ENCODE measurements around the gene GRN.

The GRN gene

DNA sequence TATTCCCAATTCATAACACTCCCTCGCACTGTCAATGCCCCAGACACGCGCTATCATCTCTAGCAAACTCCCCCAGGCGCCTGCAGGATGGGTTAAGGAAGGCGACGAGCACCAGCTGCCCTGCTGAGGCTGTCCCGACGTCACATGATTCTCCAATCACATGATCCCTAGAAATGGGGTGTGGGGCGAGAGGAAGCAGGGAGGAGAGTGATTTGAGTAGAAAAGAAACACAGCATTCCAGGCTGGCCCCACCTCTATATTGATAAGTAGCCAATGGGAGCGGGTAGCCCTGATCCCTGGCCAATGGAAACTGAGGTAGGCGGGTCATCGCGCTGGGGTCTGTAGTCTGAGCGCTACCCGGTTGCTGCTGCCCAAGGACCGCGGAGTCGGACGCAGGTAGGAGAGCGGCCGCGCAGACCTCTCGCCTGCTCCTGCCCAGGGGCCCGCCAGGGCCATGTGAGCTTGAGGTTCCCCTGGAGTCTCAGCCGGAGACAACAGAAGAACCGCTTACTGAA is at the start of gene GRN:
Gene GRN (plus strand): TSS at position 364 of the 515 bp plus-strand sequence. CDS start 3,863 bp downstream, outside the sequence.
- H3K27ac ChIP-seq, result no peak within 1 kb of the TSS; the same call in 1 of the 2 replicates

DNA sequence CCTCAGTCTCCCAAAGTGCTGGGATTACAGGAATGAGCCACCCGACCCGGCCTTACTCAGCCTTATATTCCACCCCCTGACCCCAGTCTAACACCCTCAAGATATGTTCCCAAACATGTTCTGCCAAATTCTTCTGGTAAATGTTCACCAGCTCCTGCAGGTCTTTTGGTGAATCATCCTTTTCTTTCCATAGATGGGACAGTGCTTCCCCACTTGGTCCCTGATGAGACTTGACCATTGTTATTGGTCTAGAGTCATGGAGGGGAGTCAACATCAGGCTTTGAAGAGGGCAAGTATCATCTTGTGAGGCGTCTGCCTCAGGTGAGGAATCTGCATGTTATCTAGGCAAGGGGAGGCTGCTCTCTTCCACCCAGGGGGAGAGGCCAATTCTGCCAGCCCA is 47.1 kb upstream of the GRN start:
- Histone ChIP-seq H3K27me3 (ENCODE audit: insufficient read depth, low read depth) (peaks cover 6% of the 10 kb centered on the region; the same call in 1 of the 2 replicates), H3K27ac (no peak overlapping the region), H3K4me1 (ENCODE audit: low read depth, poor library complexity, severe bottlenecking) (peaks cover 4% of the 10 kb centered on the region), H3K79me2 (ENCODE audit: insufficient read depth, low read depth) (no peaks in the 10 kb centered on the region), H3K36me3 (ENCODE audit: insufficient read depth) (no peaks in the 10 kb centered on the region), H4K20me1 (ENCODE audit: insufficient read depth) (0 out of 2 replicates have a peak, but pooled peaks cover 3% of the 10 kb centered on the region), H3K4me2 (no peak overlapping the region), H3K4me3 (IDR thresholded peaks at IDR 0.05; ENCODE audit: insufficient read depth, low read depth, low read length) (no peak overlapping the region), H3K9ac (no peak overlapping the region), H2AFZ (ENCODE audit: low read depth) (no peak overlapping the region)
- TF ChIP-seq, protein P1, sequence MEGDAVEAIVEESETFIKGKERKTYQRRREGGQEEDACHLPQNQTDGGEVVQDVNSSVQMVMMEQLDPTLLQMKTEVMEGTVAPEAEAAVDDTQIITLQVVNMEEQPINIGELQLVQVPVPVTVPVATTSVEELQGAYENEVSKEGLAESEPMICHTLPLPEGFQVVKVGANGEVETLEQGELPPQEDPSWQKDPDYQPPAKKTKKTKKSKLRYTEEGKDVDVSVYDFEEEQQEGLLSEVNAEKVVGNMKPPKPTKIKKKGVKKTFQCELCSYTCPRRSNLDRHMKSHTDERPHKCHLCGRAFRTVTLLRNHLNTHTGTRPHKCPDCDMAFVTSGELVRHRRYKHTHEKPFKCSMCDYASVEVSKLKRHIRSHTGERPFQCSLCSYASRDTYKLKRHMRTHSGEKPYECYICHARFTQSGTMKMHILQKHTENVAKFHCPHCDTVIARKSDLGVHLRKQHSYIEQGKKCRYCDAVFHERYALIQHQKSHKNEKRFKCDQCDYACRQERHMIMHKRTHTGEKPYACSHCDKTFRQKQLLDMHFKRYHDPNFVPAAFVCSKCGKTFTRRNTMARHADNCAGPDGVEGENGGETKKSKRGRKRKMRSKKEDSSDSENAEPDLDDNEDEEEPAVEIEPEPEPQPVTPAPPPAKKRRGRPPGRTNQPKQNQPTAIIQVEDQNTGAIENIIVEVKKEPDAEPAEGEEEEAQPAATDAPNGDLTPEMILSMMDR (conservative IDR thresholded peaks at IDR 0.05; ENCODE audit: low read depth, low read length), result no peak

More for the DNA sequence above, at the start of gene GRN:
- Histone ChIP-seq H2AFZ (ENCODE audit: low read depth) (peak within 1 kb of the TSS; percentile 88), H3K9ac (peak within 1 kb of the TSS; percentile 25; the same call in 1 of the 2 replicates), H4K20me1 (ENCODE audit: insufficient read depth) (no peaks in the 10 kb centered on the region), H3K36me3 (ENCODE audit: insufficient read depth) (no peaks in the 10 kb centered on the region), H3K27me3 (ENCODE audit: insufficient read depth, low read depth) (peaks cover 3% of the 10 kb centered on the region; the same call in 1 of the 2 replicates), H3K4me1 (ENCODE audit: low read depth, poor library complexity, severe bottlenecking) (peaks cover 22% of the 10 kb centered on the region), H3K4me3 (IDR thresholded peaks at IDR 0.05; ENCODE audit: insufficient read depth, low read depth, low read length) (peak within 1 kb of the TSS; percentile 30), H3K79me2 (ENCODE audit: insufficient read depth, low read depth) (no peaks in the 10 kb centered on the region), H3K4me2 (peak within 1 kb of the TSS; percentile 91)
- TF ChIP-seq, protein P1 (conservative IDR thresholded peaks at IDR 0.05; ENCODE audit: low read depth, low read length), result no peak

DNA sequence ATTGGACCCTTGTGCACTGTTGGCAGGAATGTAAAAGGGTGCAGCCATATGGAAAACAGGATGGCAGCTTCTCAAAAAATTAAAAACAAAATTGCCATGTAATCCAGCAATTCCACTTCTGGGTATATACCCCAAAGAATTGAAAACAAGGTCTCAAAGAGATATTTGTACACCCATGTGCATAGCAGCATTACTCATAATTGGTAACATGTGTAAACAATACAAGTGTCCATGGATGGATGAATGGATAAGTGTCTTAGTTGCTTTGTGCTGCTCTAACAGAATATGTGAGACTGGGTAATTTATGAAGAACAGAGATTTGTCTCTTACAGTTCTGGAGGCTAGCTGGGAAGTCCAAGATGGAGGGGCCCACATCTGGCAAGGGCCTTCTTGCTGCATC is 40.5 kb upstream of the GRN start:
- TF ChIP-seq, protein P1 (conservative IDR thresholded peaks at IDR 0.05; ENCODE audit: low read depth, low read length), result no peak
- no peaks in the 10 kb centered on the region for H3K36me3 ChIP-seq (ENCODE audit: insufficient read depth)
- H3K79me2 ChIP-seq (ENCODE audit: insufficient read depth, low read depth), result no peaks in the 10 kb centered on the region
- H3K4me3 ChIP-seq (IDR thresholded peaks at IDR 0.05; ENCODE audit: insufficient read depth, low read depth, low read length), result no peak overlapping the region
- H3K27me3 ChIP-seq (ENCODE audit: insufficient read depth, low read depth), result peaks cover 39% of the 10 kb centered on the region
- H3K4me1 ChIP-seq (ENCODE audit: low read depth, poor library complexity, severe bottlenecking), result peaks cover 6% of the 10 kb centered on the region
- H2AFZ ChIP-seq (ENCODE audit: low read depth), result no peak overlapping the region
- H3K27ac ChIP-seq, result no peak overlapping the region
- no peak overlapping the region for H3K9ac ChIP-seq
- no peak overlapping the region for H3K4me2 ChIP-seq
- 0 out of 2 replicates have a peak, but pooled peaks cover 3% of the 10 kb centered on the region for H4K20me1 ChIP-seq (ENCODE audit: insufficient read depth)

DNA sequence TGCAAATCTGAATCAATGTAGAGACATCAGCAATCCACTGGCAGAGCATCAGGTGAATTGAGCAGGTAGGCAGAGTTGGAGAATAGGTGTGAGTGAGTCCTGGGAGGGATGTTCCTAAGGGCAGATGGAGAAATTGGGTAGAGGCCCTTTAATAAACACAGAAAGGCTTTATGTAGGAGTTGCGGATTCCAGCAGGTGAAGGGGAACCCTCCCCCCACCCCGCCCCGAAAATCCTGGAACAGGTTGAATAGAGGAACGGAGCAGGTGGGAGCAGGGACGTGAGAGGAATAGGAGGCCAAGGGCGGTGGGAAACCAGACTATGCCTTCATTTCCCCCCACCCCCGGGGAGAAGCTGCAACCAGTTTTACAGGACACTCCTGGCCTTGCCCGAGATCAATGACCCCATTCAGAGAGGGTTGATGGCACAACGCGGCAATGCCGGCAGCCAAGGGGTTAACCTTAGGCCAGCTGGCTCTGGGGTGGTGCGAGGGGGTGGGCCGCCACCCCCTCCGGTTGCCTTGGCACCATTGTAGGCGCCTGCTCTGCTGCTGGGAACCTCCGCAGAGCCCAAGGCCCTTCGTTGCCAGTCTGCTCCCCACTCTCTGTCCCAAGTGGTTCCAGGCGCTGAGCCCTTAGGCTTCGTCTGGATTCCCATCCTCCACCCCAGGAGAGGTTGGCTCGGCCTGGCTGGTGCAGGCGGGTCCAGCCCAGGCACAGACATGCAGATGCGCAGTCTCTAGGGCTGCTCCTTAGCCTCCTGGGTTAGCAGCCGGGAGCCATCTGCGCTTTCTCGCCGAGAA is 37.5 kb upstream of the GRN start:
- H4K20me1 ChIP-seq (ENCODE audit: insufficient read depth), result no peaks in the 10 kb centered on the region
- H2AFZ ChIP-seq (ENCODE audit: low read depth), result no peak overlapping the region
- H3K4me3 ChIP-seq (IDR thresholded peaks at IDR 0.05; ENCODE audit: insufficient read depth, low read depth, low read length), result no peak overlapping the region
- TF ChIP-seq, protein P1 (conservative IDR thresholded peaks at IDR 0.05; ENCODE audit: low read depth, low read length), result no peak
- peaks cover 57% of the 10 kb centered on the region for H3K27me3 ChIP-seq (ENCODE audit: insufficient read depth, low read depth)
- H3K36me3 ChIP-seq (ENCODE audit: insufficient read depth), result no peaks in the 10 kb centered on the region
- H3K79me2 ChIP-seq (ENCODE audit: insufficient read depth, low read depth), result no peaks in the 10 kb centered on the region
- H3K27ac ChIP-seq, result no peak overlapping the region
- H3K9ac ChIP-seq, result no peak overlapping the region
- H3K4me1 ChIP-seq (ENCODE audit: low read depth, poor library complexity, severe bottlenecking), result peaks cover 6% of the 10 kb centered on the region
- peak overlapping the region; percentile 51; the same call in 1 of the 2 replicates for H3K4me2 ChIP-seq
